Fibroblast of lung (primary cell): ENCODE results near the gene HACE1. TPM values are rescaled to one million over a fixed set of nuclear protein-coding genes. Genes with fewer than 3 reads are reported as not detected.

Experiments
- DNase-seq, 2 donors: peaks; one replicate each; pipeline versions ENCODE4 v3.0.0 to v3.0.0-alpha.2; 2010; ENCODE audit warnings: low read depth in 2 of 2
- H2AFZ ChIP-seq: 2 replicates; pipeline ENCODE4 v1.5.1; 2012; ENCODE audit warnings: low read length, control low read depth, inconsistent platforms
- H3K27ac ChIP-seq: 2 replicates; pipeline ENCODE4 v1.5.1; 2011; ENCODE audit warnings: low read length, control low read depth; ENCODE audit not compliant: insufficient read depth
- H3K27me3 ChIP-seq: 2 replicates; pipeline ENCODE4 v1.5.1; 2011; ENCODE audit warnings: mild to moderate bottlenecking, low read length; ENCODE audit not compliant: control insufficient read depth, insufficient read depth
- H3K36me3 ChIP-seq: 2 replicates; pipeline ENCODE4 v1.5.1; 2011; ENCODE audit warnings: low read length; ENCODE audit not compliant: control insufficient read depth, insufficient read depth
- H3K4me1 ChIP-seq: 2 replicates; pipeline ENCODE4 v1.5.1; 2011; ENCODE audit warnings: low read length; ENCODE audit not compliant: control insufficient read depth, insufficient read depth; ENCODE audit errors: extremely low read depth
- H3K4me2 ChIP-seq: 2 replicates; pipeline ENCODE4 v1.5.1; 2011; ENCODE audit warnings: low read length, control low read depth; ENCODE audit not compliant: insufficient read depth; ENCODE audit errors: extremely low read depth
- H3K4me3 ChIP-seq, 4 experiments: fragments of 200-600 bp in 1 of 4; sonication (generic) in 1 of 4; replicated peaks in 1 of 4; 2 replicates each; pipeline ENCODE4 v1.5.1; 2011 to 2016; ENCODE audit warnings: low read length in 4 of 4, low read depth in 3 of 4, mild to moderate bottlenecking in 3 of 4, control low read depth in 2 of 4, inconsistent platforms in 1 of 4, mixed read lengths in 1 of 4; ENCODE audit not compliant: insufficient read depth in 1 of 4; ENCODE audit errors: control extremely low read depth in 1 of 4
- H3K79me2 ChIP-seq: 2 replicates; pipeline ENCODE4 v1.5.1; 2012; ENCODE audit warnings: mild to moderate bottlenecking, low read length, inconsistent platforms; ENCODE audit not compliant: control insufficient read depth, insufficient read depth
- H3K9ac ChIP-seq: 2 replicates; pipeline ENCODE4 v1.5.1; 2011; ENCODE audit warnings: mild to moderate bottlenecking, low read length, control low read depth; ENCODE audit not compliant: insufficient read depth
- H3K9me3 ChIP-seq: 2 replicates; pipeline ENCODE4 v1.5.1; 2012; ENCODE audit warnings: low read depth, low read length; ENCODE audit not compliant: control insufficient read depth, insufficient read depth
- H4K20me1 ChIP-seq: 2 replicates; pipeline ENCODE4 v1.5.1; 2011; ENCODE audit warnings: low read length; ENCODE audit not compliant: control insufficient read depth, insufficient read depth; ENCODE audit errors: extremely low read depth
- CTCF ChIP-seq, 2 donors: IDR thresholded peaks in 1 of 2; conservative IDR thresholded peaks in 1 of 2; 1 replicate in 1 of 2; 2 replicates in 1 of 2; pipeline ENCODE4 v1.5.1; 2011 to 2012; ENCODE audit warnings: low read length in 2 of 2, control low read depth in 1 of 2, inconsistent platforms in 1 of 2, low read depth in 1 of 2, mild to moderate bottlenecking in 1 of 2
- EZH2 ChIP-seq: IDR thresholded peaks from 2 replicates; pipeline ENCODE4 v1.5.1; 2012; ENCODE audit warnings: low read length, control low read depth, mild to moderate bottlenecking; ENCODE audit errors: missing control alignments
- polyA plus RNA-seq, 2 donors: library from polyadenylated mRNA; depleted of rRNA in 1 of 2; stranded (reverse) in 1 of 2; unstranded in 1 of 2; fragments of >200 nt; gene quantifications; 2 replicates each; pipeline ENCODE4 v1.2.1, GENCODE V29; 2011 to 2012; ENCODE audit warnings: missing spikeins in 1 of 2
- total RNA-seq: library from RNA; depleted of rRNA; stranded (reverse); fragments of >200 nt; gene quantifications from 2 replicates; pipeline ENCODE4 v1.2.1, GENCODE V29; 2014

Gene HACE1
- total and polyA plus RNA-seq, 2 donors (not counting 1 experiment from before 2014, with no cell fraction given) = 10.8 to 26.3 TPM

- Histone ChIP-seq H3K4me2 (no peak overlapping the region), H3K4me1 (no peaks in the 10 kb centered on the region), H3K9ac (no peak overlapping the region), H3K27ac (no peak overlapping the region), H4K20me1 (no peaks in the 10 kb centered on the region), H3K79me2 (no peaks in the 10 kb centered on the region), H2AFZ (no peak overlapping the region), H3K27me3 (no peaks in the 10 kb centered on the region), H3K9me3 (no peaks in the 10 kb centered on the region), H3K4me3 (no peak overlapping the region), H3K36me3 (no peaks in the 10 kb centered on the region)
- DNase-seq = no peak
- TF ChIP-seq CTCF (conservative IDR thresholded peaks at IDR 0.05 in 1 of 2, IDR thresholded peaks at IDR 0.05 in 1 of 2; ENCODE audit: low read depth in 1 of 2, low read length in 2 of 2) (no peak), EZH2 (no peak)
These were observed 173.1 kb downstream of the HACE1 start for GRCh38 chr6:104686550-104687175.

- H3K9ac ChIP-seq = no peak overlapping the region
- no peak overlapping the region for H3K4me2 ChIP-seq
- H3K4me1 ChIP-seq = no peaks in the 10 kb centered on the region
- no peaks in the 10 kb centered on the region for H3K79me2 ChIP-seq
- TF ChIP-seq CTCF (conservative IDR thresholded peaks at IDR 0.05 in 1 of 2, IDR thresholded peaks at IDR 0.05 in 1 of 2; ENCODE audit: low read depth in 1 of 2, low read length in 2 of 2) (no peak), EZH2 (no peak)
- H3K4me3 ChIP-seq = no peak overlapping the region
- H2AFZ ChIP-seq = no peak overlapping the region
- no peaks in the 10 kb centered on the region for H3K27me3 ChIP-seq
- H3K36me3 ChIP-seq = no peaks in the 10 kb centered on the region
- no peaks in the 10 kb centered on the region for H3K9me3 ChIP-seq
- no peaks in the 10 kb centered on the region for H4K20me1 ChIP-seq
- DNase-seq = no peak
- H3K27ac ChIP-seq = no peak overlapping the region
These were observed 173.7 kb downstream of the HACE1 start for GRCh38 chr6:104685871-104686549.

GRCh38 chr6:104684911-104685415, 174.8 kb downstream of the HACE1 start:
- H3K9ac ChIP-seq = no peak overlapping the region
- no peak overlapping the region for H3K27ac ChIP-seq
- no peak for DNase-seq
- H4K20me1 ChIP-seq = no peaks in the 10 kb centered on the region
- H3K79me2 ChIP-seq = no peaks in the 10 kb centered on the region
- no peak for TF ChIP-seq EZH2
- TF ChIP-seq CTCF (conservative IDR thresholded peaks at IDR 0.05 in 1 of 2, IDR thresholded peaks at IDR 0.05 in 1 of 2; ENCODE audit: low read depth in 1 of 2, low read length in 2 of 2) = no peak
- no peaks in the 10 kb centered on the region for H3K27me3 ChIP-seq
- no peaks in the 10 kb centered on the region for H3K4me1 ChIP-seq
- H3K4me3 ChIP-seq = no peak overlapping the region
- H3K36me3 ChIP-seq = no peaks in the 10 kb centered on the region
- no peak overlapping the region for H3K4me2 ChIP-seq
- no peak overlapping the region for H2AFZ ChIP-seq
- H3K9me3 ChIP-seq = no peaks in the 10 kb centered on the region
